NCI-H1092 treated with DMSO at 0.1 percent for 48 hours (cell line): ENCODE measurements around the gene PARD3B.

Experiments
- DNase-seq: peaks from one replicate; lab custom pipeline; 2025; lab: John Stamatoyannopoulos, UW

The PARD3B gene

DNA sequence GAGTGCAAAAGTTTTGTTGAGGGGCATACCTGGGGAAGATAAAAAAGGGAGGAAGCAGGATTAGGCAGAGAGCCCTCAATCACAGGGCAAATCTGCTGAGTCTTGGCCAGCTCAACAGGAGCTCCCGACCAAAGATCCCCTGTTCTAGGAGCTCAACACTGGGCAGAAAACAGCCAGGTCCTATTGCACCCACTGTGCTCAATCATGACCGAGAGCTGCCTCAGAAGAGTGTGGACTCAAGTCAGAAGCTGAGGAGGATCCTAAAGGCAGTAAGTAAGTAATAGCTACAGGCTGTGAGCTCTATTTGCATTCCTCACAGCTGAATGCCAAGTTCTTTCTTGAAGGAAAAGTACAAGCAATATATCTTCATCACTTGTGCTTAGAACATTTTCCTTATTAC lies 802.6 kb downstream of the PARD3B start:
- no peak for DNase-seq

DNA sequence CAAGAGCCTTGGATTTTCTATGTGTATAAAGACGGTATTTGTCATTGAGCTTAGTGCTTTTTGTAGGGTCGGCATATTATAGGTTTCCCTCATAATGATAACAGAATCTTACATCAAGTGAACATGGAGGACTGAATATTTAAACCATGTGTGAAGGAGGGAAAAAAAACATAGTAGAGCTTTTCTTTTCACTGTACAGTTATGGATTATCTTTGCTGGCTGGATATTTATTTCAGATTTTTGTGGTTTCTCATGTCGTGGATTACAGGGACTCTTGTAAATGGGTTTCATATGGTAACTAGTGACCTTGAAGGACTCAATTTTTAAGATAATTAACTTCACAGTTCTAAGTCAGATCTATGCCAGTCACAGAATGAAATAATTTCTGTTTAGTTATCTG lies 806.8 kb downstream of the PARD3B start:
- no peak for DNase-seq

DNA sequence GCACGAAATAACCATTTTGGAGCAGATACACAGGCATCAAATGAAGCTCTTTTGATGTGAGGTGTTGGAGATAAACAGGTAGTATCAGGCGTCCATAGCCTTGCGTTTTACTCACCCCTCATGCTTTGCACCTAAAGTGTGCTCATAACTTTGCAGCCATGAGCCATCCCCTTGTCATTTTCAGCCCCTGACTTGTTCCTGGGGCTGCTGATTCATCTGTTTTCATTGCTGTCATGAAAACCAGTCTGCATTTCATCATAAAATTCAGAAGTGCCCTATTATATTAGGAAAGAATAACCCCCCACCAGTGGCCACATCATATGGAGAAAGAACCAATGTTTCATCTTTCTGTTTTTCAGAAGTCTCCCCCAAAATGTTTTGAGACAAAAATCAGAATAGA lies 807.3 kb downstream of the PARD3B start:
- DNase-seq = no peak

GRCh38 chr2:205357732-205358131 lies 812.5 kb downstream of the PARD3B start:
- no peak for DNase-seq

GRCh38 chr2:205358351-205358815 lies 813.1 kb downstream of the PARD3B start:
- no peak for DNase-seq

DNA sequence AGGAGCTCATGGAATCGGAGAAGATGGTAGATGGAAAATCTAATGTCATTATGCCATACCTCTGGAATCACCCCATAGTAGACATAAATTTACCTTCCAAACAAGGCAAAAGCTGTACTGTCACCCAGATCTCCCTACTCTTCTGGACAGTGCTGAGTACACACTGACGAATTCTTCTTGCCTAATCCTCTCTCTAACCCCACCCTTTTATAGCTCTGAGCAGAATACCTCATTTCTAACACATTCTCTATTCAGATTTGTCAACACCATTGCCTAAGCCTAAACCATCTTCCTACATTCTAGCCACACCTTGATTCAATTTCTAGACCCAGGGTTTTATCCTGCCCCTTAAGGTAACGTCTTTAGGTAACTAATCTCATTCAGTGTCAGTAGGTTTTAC lies 816.0 kb downstream of the PARD3B start:
- no peak for DNase-seq

- DNase-seq = no peak
Observed at GRCh38 chr2:205361970-205362369, 816.7 kb downstream of the PARD3B start.

DNA sequence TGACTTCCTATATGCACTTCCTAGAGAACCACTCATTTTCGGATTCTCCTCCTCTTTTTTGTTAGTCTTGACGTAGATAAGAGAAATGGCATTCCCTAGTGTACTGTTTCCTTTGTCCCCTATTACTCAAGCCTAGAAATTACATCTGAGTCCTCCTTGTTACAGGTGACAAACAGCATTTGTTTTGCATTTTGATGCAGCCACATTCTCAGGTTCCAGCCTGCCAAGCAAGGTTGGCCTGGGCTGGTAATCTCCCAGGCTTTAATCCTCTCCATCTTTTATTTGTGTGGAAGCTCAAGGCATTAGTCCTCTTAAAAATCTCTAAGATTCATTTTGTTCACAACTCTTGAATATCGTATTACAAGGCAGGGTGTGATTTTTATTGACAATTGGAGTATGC lies 819.0 kb downstream of the PARD3B start:
- no peak for DNase-seq

DNA sequence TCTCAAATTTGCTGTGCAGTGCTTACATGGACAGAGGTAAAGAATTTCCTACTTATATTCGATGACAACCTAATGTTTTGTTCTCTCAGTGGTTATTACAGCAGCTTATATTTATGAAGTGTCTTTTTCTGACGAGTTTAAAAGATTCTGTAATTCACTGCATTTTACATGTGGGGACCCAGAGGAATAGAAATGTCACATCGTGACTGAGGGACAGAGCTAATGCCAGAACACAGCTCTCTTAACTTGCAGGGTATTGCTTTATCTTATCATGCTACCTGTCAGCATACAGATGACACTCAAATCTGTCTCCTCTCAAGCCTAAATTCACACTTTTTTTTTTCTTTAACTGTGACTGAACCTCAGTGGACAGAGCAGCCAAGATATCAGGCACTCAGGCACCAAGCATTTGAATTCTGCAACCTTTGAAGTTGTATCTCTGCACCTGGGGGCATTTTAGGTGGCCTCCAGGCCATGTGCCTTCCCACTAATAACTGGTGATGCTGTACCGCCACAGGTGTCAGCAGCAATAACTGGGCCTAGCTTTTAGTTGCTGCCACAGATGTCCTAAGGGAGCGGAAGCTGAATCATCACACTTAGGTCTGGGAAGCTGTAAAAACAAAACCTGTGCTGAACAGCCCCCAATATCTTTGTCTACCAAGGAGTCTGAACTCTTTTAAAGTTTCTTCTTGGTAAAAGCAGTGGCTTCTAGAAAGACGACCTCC lies 821.2 kb downstream of the PARD3B start:
- no peak for DNase-seq

DNA sequence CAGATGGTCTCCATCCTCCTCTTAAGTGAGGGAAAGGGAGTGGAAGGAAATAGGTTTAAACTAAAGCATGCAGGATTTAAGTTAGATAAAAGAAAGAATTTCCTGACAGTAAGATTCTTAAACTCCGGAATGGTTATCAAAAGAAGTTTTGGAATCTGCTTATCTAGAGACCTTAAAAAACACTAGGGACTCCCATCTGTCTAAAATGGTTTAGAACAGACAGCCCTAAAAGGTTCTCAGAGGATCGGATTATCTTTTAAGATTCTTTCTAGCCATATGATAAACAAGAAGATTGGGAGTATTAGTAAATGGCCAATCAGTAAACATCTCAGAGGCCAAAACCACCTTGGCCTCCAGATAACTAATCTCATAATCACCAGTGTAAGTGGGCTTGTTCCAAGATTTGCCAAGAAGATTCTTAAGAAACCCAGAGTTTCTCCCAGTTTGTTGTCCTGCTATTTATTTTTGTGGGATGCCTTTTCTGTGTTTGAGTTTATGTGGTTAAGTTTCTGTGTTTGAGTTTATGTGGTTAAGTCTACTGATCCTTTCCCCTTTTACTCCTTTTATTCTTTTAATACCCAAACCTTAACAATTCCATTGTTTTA lies 822.2 kb downstream of the PARD3B start:
- no peak for DNase-seq

GRCh38 chr2:205369813-205370212 lies 824.5 kb downstream of the PARD3B start:
- DNase-seq = no peak

DNA sequence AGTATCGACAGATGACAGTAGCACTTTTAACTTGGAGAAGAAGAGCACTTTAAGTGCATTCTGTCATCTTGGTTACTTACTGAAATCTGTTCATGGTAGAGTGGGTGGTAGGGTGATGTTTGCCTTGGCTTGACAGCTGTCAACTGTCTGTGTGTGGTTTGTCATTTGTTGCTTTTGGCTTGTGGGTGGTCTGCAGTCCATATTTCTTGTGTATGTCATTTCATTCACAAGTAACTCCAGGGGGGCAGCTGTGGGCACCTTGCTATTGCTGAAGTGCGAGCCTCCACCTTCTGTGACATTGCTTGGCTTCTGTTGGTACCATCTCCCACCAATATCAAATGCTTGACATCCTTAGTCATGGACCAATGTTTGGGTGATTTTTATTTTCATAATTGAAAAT lies 825.5 kb downstream of the PARD3B start:
- DNase-seq = no peak

DNA sequence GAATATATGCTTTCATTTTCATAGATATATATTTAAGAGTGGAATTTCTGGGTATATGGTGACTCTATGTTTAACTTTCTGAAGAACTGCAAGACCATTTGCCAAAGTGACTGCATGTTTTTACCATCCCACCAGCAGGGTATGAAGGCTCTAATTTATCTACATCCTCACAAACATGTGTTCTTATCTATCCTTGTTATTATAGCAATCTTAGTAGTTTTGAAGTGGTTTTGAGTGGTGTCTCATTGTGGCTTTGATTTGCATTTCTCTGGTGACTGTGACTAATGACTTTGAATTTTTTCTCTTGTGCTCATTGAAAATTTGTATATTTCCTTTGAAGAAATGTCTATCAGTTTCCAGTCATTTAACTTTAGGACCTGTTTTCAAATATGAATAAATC lies 826.9 kb downstream of the PARD3B start:
- no peak for DNase-seq

DNA sequence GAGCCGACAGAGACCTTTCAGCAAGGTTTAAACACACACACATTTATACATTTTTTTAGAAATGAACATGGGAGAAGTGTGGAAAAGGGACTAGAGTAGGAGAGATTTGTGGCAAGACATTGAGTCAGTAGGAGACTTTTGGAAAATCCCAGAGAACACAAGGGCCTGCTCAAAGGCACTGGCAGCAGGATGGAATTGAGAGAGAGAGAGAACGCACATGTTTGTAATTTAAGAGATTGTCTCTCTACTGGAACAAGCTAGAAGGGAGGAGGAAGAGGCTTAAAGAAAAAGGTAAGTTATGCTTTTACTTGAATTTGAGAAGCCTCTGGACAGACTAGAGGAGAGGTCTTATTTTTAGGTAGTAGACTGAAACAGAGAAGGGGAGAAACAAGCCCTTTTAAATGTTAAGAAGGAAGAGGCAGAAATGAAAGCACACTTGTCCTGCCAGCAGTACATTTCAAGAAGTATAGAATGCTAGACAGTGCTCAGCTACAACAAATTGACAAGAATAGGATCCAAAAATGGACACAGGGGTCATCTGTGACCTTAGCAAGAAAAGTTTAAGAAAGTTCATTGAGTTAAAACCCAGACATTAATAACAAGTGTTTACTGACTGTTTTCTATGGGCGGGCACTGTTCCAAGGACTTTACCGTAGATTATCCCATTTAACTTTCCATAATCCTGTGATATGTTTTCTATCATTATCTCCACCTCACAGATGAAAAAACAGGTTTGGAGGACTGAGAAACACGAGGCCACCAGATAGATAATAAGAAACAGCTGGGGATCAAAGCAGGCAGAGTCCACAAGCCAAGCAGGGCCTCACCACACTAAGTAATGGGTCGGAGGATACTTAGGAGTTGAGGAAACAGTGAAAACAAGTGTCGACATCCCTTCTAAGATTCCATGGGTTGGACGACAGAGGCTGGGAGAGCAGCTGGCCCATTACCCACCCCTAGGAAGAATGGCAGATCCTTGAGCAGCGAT lies 830.5 kb downstream of the PARD3B start:
- DNase-seq = no peak

- DNase-seq = no peak
Observed at GRCh38 chr2:205377324-205377723, 832.0 kb downstream of the PARD3B start.

DNA sequence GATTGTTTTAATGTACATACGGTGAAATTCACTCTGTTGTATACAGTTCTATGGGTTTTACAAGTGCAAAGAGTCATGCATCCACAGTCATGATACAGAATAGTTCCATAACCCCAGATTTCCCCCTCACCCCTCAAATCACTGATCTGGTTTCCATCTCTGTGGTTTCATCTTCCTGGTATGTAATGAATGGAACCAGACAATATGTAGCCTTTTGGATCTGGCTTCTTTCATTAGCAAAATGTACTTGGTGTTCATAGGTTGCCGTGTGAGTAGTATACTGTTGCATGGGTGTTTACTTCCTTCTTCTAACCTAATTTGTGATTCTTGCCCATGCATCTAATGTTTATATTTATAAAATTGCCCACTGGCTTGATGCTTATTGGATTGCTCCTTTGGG lies 838.3 kb downstream of the PARD3B start:
- no peak for DNase-seq

- DNase-seq = no peak
Observed at GRCh38 chr2:205386109-205386508, 840.8 kb downstream of the PARD3B start.

- no peak for DNase-seq
Observed at GRCh38 chr2:205387350-205388055, 842.2 kb downstream of the PARD3B start.

DNA sequence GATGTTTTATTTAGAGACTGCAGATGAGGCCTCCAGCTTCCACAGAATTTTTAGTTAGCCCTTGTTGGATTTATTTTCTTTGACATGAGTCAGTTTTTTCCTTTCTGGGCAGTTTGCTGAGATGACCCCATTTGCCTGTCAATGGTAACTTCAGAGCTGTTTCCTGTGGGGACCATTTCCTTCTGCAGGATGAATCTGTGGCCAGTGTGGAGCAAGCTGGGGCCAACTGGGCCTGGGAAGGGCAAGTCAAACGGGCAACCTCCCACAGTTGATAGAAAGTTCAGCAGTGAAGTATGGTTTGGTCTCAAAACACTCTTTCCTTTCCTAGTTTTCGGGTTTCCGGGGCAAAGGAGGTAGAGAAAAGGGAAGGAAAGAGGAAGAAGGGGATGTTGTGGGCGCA lies 845.6 kb downstream of the PARD3B start:
- no peak for DNase-seq

GRCh38 chr2:205401511-205401910 lies 856.2 kb downstream of the PARD3B start:
- DNase-seq = no peak

- no peak for DNase-seq
Observed at GRCh38 chr2:205402011-205402410, 856.7 kb downstream of the PARD3B start.

- DNase-seq = no peak
Observed at GRCh38 chr2:205403244-205403825, 858.1 kb downstream of the PARD3B start.
